Upper lobe of left lung (tissue), 6 donors: Measurements from ENCODE around the gene EMX2. TPM values are rescaled to one million over a fixed set of nuclear protein-coding genes. Genes with fewer than 3 reads are reported as not detected.
"Not testable (repeated sequence)": the region's sequence is repeated elsewhere in the genome, so short reads cannot be mapped to it uniquely, and the experiment has no call there.

Source experiments
- ATAC-seq, 2 donors: fragments of 200-7000 bp; cut with Tn5 transposase; one replicate each; pipeline ENCODE4 v1.9.1; 2022; ENCODE audit warnings: mild to moderate bottlenecking in 2 of 2, moderate library complexity in 2 of 2; ENCODE audit not compliant: low FRiP score in 2 of 2
- DNase-seq, 2 donors: peaks; one replicate each; pipeline ENCODE4 v3.0.0-alpha.2; 2019 to 2020
- H3K27ac ChIP-seq, 4 donors: fragments of 200-600 bp; sonication (generic); one replicate each; pipeline ENCODE4 v1.5.1; 2016 to 2019
- H3K27me3 ChIP-seq, 4 donors: fragments of 200-600 bp; sonication (generic); one replicate each; pipeline ENCODE4 v1.5.1; 2017 to 2019
- H3K36me3 ChIP-seq, 4 donors: fragments of 200-600 bp; sonication (generic); one replicate each; pipeline ENCODE4 v1.5.1; 2016 to 2019
- H3K4me1 ChIP-seq, 4 donors: fragments of 200-600 bp; sonication (generic); one replicate each; pipeline ENCODE4 v1.5.1; 2018 to 2019
- H3K4me3 ChIP-seq, 4 donors: fragments of 200-600 bp; sonication (generic); one replicate each; pipeline ENCODE4 v1.5.1; 2017 to 2019; ENCODE audit warnings: mild to moderate bottlenecking in 2 of 4, moderate library complexity in 1 of 4
- H3K9me3 ChIP-seq, 4 donors: fragments of 200-600 bp; sonication (generic); one replicate each; pipeline ENCODE4 v1.5.1; 2018 to 2019
- EP300 ChIP-seq, 4 donors: sonication (generic); formaldehyde crosslinking; IDR thresholded peaks; one replicate each; pipeline ENCODE4 v1.5.1; 2017; ENCODE audit warnings: antibody characterized with exemption in 4 of 4, control low read depth in 2 of 4
- POLR2A ChIP-seq, 4 donors: fragments of 450-650 bp; IDR thresholded peaks; one replicate each; pipeline ENCODE4 v1.5.1; 2016 to 2017; ENCODE audit warnings: antibody characterized with exemption in 4 of 4, mild to moderate bottlenecking in 2 of 4
- POLR2AphosphoS5 ChIP-seq, 2 donors: sonication (generic); formaldehyde crosslinking; IDR thresholded peaks; one replicate each; pipeline ENCODE4 v1.5.1; 2017; ENCODE audit warnings: antibody characterized with exemption in 2 of 2
- WGBS, 2 donors: methylation state at CpG; one replicate each; pipeline ENCODE4 v1.1.5; 2017 to 2018; 5-methylcytosine and 5-hydroxymethylcytosine counted together
- total RNA-seq, 6 donors: library from RNA; depleted of rRNA in 4 of 6; stranded (reverse); fragments of >200 nt in 4 of 6; gene quantifications; one replicate each; pipeline versions ENCODE4 v1.1.0 to v1.2.1, GENCODE V29; 2016 to 2021
- TF ChIP-seq, protein P1 (sequence below), 6 experiments: fragments of 450-650 bp in 4 of 6; fragments of 200-600 bp in 2 of 6; sonication (generic) in 2 of 6; IDR thresholded peaks; one replicate each; pipeline ENCODE4 v1.5.1; 2016 to 2019; ENCODE audit warnings: antibody characterized with exemption in 6 of 6
- donor health status: DM: no; HTN: no; CAD: no; lungs with moderate emphysema.
- donor health status: DM: no; HTN: yes; CAD: no; lungs with severe emphysema.

The EMX2 gene
- total RNA-seq, 6 donors from 2014 or later, result 0.09 TPM; not detected in 5

DNA sequence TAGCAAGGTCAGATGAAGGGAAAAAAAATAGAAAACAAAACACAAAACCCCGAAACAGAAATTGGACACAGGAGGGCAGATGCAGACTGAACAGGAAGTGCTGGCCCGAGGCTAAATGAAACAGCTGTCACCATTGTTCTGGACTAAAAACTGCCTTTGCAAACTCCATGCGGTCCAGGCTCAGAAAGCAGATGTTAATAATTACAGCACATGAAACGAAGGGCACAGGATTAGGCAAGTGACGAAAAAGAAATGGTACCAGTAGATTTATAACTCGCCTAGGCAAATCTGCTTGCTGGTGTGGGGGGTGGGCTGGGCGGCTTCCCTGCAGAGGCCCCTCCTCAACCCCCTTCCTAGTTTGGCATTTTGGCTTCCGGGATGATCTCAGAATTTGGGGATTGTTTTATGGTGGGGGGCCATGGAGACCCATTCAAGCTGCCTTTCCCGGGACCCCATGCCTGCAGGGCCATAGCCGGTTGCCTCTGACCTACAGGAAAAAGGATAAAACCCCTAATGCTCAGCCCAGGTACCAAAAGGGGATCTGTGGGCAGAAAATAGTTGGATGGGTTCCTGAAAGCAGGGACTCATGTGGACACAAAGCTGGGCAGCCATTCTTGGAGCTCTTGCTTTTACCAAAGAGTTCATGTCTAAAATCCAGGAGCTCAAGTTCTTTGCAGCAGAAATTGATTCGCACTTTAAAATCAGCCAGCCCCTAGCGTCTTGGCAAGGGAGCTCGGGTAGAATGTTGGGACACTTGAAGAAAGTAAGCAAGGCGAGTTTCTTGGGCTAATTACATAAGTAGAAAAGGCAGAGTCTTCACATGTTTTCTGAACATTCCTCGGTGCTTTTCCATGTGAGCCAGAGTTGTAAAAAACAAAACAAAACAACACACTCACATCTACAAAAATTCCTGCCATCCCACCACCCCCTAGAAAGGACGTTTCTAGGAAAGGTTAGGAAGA, 39.0 kb upstream of the EMX2 start:
- DNase-seq (no peak), ATAC-seq (no peak)
- WGBS, 2 donors, result 55 to 57% methylated on average over 16 of the region's 16 CpGs
- TF ChIP-seq, protein P1, sequence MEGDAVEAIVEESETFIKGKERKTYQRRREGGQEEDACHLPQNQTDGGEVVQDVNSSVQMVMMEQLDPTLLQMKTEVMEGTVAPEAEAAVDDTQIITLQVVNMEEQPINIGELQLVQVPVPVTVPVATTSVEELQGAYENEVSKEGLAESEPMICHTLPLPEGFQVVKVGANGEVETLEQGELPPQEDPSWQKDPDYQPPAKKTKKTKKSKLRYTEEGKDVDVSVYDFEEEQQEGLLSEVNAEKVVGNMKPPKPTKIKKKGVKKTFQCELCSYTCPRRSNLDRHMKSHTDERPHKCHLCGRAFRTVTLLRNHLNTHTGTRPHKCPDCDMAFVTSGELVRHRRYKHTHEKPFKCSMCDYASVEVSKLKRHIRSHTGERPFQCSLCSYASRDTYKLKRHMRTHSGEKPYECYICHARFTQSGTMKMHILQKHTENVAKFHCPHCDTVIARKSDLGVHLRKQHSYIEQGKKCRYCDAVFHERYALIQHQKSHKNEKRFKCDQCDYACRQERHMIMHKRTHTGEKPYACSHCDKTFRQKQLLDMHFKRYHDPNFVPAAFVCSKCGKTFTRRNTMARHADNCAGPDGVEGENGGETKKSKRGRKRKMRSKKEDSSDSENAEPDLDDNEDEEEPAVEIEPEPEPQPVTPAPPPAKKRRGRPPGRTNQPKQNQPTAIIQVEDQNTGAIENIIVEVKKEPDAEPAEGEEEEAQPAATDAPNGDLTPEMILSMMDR (IDR thresholded peaks at IDR 0.05), result no peak
- TF ChIP-seq POLR2AphosphoS5 (IDR thresholded peaks at IDR 0.05), result no peak
- TF ChIP-seq POLR2A (IDR thresholded peaks at IDR 0.05), result no peak
- TF ChIP-seq EP300 (IDR thresholded peaks at IDR 0.05), result no peak
- Histone ChIP-seq H3K4me1 (no peaks in the 10 kb centered on the region), H3K4me3 (no peak overlapping the region), H3K27me3 (peaks cover 0 to 3% (median 0%) of the 10 kb centered on the region in 4 donors), H3K36me3 (no peaks in the 10 kb centered on the region), H3K9me3 (no peaks in the 10 kb centered on the region), H3K27ac (no peak overlapping the region)

DNA sequence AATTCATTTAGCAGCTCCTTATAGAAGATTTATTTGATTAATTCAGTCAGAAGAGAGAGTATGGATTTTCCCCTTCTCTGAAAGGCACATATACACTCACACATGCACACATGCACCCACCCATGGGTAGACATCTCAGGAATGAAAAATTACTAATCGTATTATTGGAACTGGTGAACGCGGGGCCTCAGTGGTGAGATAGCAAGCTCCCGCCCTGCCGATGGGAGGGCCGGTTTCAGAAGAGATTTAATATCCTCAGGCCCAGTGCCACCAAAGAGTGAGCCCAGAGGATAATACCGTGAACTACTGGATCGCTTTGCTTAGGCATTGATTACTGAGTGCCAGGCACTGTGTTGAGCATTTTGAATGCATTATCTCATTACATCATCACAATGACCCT, 38.0 kb upstream of the EMX2 start:
- no peak for DNase-seq
- TF ChIP-seq EP300 (IDR thresholded peaks at IDR 0.05) (no peak), POLR2AphosphoS5 (IDR thresholded peaks at IDR 0.05) (no peak), POLR2A (IDR thresholded peaks at IDR 0.05) (no peak)
- TF ChIP-seq, protein P1 (IDR thresholded peaks at IDR 0.05), result no peak
- peaks cover 0 to 3% (median 0%) of the 10 kb centered on the region in 4 donors for H3K27me3 ChIP-seq
- H3K4me3 ChIP-seq, result no peak overlapping the region
- WGBS, 2 donors, result 93 to 97% methylated on average over 8 of the region's 8 CpGs
- H3K9me3 ChIP-seq, result no peaks in the 10 kb centered on the region
- no peak for ATAC-seq
- no peaks in the 10 kb centered on the region for H3K36me3 ChIP-seq
- no peak overlapping the region for H3K27ac ChIP-seq
- H3K4me1 ChIP-seq, result no peaks in the 10 kb centered on the region

DNA sequence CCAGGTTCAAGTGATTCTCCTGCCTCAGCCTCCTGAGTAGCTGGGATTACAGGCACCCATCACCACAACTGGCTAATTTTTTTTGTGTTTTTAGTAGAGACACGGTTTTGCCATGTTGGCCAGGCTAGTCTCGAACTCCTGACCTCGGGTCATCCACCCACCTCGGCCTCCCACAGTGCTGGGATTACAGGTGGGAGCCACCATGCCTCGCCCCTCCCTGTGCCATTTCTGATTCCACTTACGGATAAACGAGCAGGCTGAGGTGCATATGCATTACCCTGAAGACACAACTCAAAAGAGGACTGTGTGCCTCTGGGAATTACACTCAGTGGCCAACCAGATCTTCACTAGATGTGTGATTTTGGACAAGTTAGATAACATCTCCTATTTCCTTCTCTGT, 35.5 kb upstream of the EMX2 start:
- H3K4me1 ChIP-seq, DNase-seq, H3K4me3 ChIP-seq, H3K9me3 ChIP-seq, H3K27me3 ChIP-seq, H3K27ac ChIP-seq, H3K36me3 ChIP-seq, ATAC-seq: not testable (repeated sequence)
- WGBS, 2 donors, result 79 to 85% methylated on average over 7 of the region's 7 CpGs

DNA sequence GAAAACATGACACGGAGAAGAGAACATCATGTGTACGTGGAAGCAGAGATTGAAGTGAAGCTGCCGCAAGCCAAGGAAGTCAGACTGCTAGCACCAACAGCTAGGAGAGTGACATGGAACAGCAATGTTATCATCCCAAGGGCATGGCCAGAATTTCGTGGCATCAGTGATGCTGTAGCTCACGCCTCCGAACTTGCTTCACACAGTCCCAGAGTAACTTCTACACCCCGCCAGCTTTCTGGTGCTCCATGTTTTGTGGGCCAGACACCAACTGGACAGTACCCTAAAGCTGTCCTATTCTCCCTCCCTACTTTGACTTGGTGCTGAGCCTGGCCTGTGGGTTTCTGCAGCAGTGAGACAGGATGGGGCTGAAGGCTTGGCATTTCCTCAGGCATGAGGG, 33.0 kb upstream of the EMX2 start:
- ATAC-seq, result no peak
- Histone ChIP-seq H3K4me3 (no peak overlapping the region), H3K27ac (no peak overlapping the region), H3K4me1 (no peaks in the 10 kb centered on the region), H3K9me3 (no peaks in the 10 kb centered on the region), H3K27me3 (no peaks in the 10 kb centered on the region), H3K36me3 (no peaks in the 10 kb centered on the region)
- 90 to 94% methylated on average over 6 to 7 of the region's 7 CpGs for WGBS, 2 donors
- no peak for DNase-seq
- TF ChIP-seq POLR2AphosphoS5 (IDR thresholded peaks at IDR 0.05) (no peak), POLR2A (IDR thresholded peaks at IDR 0.05) (no peak), EP300 (IDR thresholded peaks at IDR 0.05) (no peak)
- TF ChIP-seq, protein P1 (IDR thresholded peaks at IDR 0.05), result no peak

DNA sequence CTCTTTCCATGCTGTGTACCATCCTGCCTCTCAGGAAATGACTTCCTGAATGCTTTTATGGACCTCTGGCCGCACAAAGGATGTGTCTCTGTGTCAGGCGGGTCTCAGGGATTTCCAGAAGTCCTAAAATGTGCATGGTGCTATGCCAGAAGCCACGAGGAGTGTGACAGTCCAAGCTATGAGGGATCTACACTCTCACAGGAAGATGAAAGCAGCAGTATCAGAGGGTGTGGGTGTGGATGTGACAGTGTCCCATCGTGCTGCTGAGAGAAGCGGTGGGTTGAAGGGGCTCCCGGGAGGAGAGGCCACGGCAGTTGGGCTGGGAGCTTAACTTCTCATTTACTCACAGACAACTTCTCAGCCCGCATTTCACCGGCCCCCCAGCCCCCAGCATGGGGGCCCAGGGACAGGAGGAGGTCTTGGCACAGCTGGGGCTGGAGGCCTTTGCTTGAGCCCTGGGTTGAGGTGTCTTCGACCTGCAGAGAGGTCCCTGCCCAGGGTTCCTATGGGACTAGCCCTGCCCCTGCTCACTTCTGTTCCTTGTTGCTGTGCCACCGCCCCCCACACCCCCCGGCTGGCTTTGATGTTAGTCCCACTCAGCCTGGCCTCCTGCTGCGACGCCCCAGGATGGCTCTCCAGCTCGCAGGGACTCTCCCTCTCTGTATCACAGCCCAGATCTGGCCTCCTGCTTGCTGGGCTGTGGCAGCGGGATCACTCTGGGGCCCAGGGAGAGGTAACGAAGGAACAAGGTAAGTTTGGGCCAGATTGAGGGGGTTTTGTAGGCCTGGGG, 30.8 kb upstream of the EMX2 start:
- WGBS, 2 donors, result 50 to 59% methylated on average over 13 to 17 of the region's 17 CpGs
- H3K27me3 ChIP-seq, result no peaks in the 10 kb centered on the region
- TF ChIP-seq POLR2AphosphoS5 (IDR thresholded peaks at IDR 0.05) (no peak), EP300 (IDR thresholded peaks at IDR 0.05) (no peak), POLR2A (IDR thresholded peaks at IDR 0.05) (no peak)
- TF ChIP-seq, protein P1 (IDR thresholded peaks at IDR 0.05), result no peak
- no peaks in the 10 kb centered on the region for H3K9me3 ChIP-seq
- no peaks in the 10 kb centered on the region for H3K36me3 ChIP-seq
- DNase-seq (peak in 1 of 2 donors; percentile 59), ATAC-seq (peak in 1 of 2 donors; percentile 23)
- H3K27ac ChIP-seq, result no peak overlapping the region
- no peaks in the 10 kb centered on the region for H3K4me1 ChIP-seq
- no peak overlapping the region for H3K4me3 ChIP-seq
